ENCODE results near the gene PHRF1.

The PHRF1 gene

GRCh38 chr11:555227-555779 is 21.0 kb upstream of the PHRF1 start:
- DNase-seq (ENCODE audit: extremely low spot score, insufficient read length, low read depth): no peak
- FAIRE-seq: no peak

GRCh38 chr11:555780-556661 is 20.2 kb upstream of the PHRF1 start:
- FAIRE-seq: no peak
- no peak for DNase-seq (ENCODE audit: extremely low spot score, insufficient read length, low read depth)

- DNase-seq (ENCODE audit: extremely low spot score, insufficient read length, low read depth) (no peak), FAIRE-seq (no peak)
Measured at GRCh38 chr11:556662-557256, 19.5 kb upstream of the PHRF1 start.

- FAIRE-seq: no peak
- no peak for DNase-seq (ENCODE audit: extremely low spot score, insufficient read length, low read depth)
Measured at GRCh38 chr11:557328-558132, 18.7 kb upstream of the PHRF1 start.

- no peak for FAIRE-seq
- DNase-seq (ENCODE audit: extremely low spot score, insufficient read length, low read depth): no peak
Measured at GRCh38 chr11:558503-558902, 17.8 kb upstream of the PHRF1 start.

- no peak for FAIRE-seq
Measured at GRCh38 chr11:559020-559620, 17.1 kb upstream of the PHRF1 start.

GRCh38 chr11:559712-560304 is 16.5 kb upstream of the PHRF1 start:
- DNase-seq (ENCODE audit: extremely low spot score, insufficient read length, low read depth) (no peak), FAIRE-seq (no peak)

More at GRCh38 chr11:559020-559620, 17.1 kb upstream of the PHRF1 start:
- DNase-seq (ENCODE audit: extremely low spot score, insufficient read length, low read depth): no peak

- DNase-seq (ENCODE audit: extremely low spot score, insufficient read length, low read depth) (peak; percentile 97), FAIRE-seq (peak; percentile 88)
Measured at GRCh38 chr11:560305-561147, 15.7 kb upstream of the PHRF1 start, which contains the start of the genes LMNTD2 and RASSF7. LMNTD2 (minus strand) TSS chr11:560738; CDS start chr11:560716, 22 bp downstream. RASSF7 (plus strand) TSS chr11:560970; CDS start chr11:561769, 799 bp downstream.

- DNase-seq (ENCODE audit: extremely low spot score, insufficient read length, low read depth) (no peak), FAIRE-seq (peak; percentile 41)
Measured at GRCh38 chr11:561148-562003, 14.9 kb upstream of the PHRF1 start.

GRCh38 chr11:562046-562645 is 14.1 kb upstream of the PHRF1 start:
- FAIRE-seq: no peak
- no peak for DNase-seq (ENCODE audit: extremely low spot score, insufficient read length, low read depth)

- FAIRE-seq: no peak
- no peak for DNase-seq (ENCODE audit: extremely low spot score, insufficient read length, low read depth)
Measured at GRCh38 chr11:563066-563811, 13.0 kb upstream of the PHRF1 start.

- FAIRE-seq (no peak), DNase-seq (ENCODE audit: extremely low spot score, insufficient read length, low read depth) (no peak)
Measured at GRCh38 chr11:563812-564578, 12.3 kb upstream of the PHRF1 start.

GRCh38 chr11:565921-566509 is 10.3 kb upstream of the PHRF1 start:
- no peak for DNase-seq (ENCODE audit: extremely low spot score, insufficient read length, low read depth)

GRCh38 chr11:567011-567628 is 9.2 kb upstream of the PHRF1 start:
- DNase-seq (ENCODE audit: extremely low spot score, insufficient read length, low read depth) (no peak), FAIRE-seq (no peak)

More at GRCh38 chr11:565921-566509, 10.3 kb upstream of the PHRF1 start:
- FAIRE-seq: no peak

Data from GM18507 (cell line).